HG02884 (cell line): ENCODE data around the gene ME3.
"Not testable (repeated sequence)": the region's sequence is repeated elsewhere in the genome, so short reads cannot be mapped to it uniquely, and the experiment has no call there.

Source experiments
- ATAC-seq: cut with Tn5 transposase; IDR thresholded peaks from one replicate; pipeline ENCODE4 v1.9.1; 2021; ENCODE audit warnings: mild to moderate bottlenecking, moderate library complexity; ENCODE audit not compliant: unreplicated experiment

Gene ME3

DNA sequence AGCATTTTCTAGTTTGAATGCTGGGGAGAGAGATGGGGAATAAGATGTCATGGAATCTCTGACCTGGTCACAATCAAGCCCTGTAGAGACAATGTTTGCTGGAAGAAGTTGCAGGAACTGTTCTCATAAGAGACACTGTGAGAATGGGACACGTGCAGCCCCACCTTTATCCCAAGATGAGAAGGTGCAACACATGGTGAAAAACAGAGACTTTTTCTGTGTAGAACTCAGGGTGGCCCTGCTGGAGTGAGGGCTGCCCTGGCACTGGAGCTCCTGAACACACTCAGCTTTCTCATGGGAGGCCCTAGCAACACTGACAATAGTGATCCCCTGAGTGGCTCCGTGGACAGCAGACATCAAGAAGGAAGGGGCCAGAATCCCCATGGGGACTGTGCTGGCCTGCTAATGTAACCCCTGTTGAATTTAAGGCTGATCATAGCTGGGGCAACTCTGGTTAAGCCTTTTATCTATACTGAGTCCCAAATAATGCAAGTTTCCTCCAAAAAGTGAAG, 106.6 kb downstream of the ME3 start:
- no peak for ATAC-seq

DNA sequence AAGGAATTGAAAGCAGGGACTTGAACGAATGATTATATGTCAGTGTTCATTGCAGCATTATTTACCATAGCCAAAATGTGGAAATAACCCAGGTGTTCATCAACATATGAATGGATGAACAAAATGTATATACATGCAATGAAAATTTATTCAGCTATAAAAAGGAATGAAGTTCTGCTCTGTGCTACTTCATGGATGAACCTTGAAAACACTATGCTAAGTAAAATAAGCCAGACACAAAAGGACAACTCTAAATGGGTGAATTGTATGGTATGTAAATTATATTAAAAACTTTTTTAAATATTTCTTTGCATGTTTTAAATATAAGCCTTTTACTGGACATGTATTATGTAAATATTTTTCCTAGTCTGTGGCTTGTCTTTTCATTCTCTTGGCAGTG, 107.0 kb downstream of the ME3 start:
- ATAC-seq: no peak

DNA sequence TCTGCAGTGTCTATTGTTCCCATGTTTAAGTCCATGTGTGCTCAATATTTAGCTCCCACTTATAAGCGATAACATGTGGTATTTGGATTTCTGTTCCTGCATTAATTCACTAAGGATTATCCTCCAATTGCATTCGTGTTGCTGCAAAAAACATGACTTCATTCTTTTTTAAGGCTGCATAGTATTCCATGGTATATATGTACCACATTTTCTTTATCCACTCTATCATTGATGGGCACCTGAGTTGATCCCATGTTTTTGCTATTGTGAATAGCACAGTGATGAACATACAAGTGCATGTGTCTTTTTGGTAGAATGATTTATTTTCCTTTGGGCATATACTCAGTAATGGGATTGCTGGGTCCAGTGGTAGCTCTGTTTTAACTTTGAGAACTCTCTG, 109.6 kb downstream of the ME3 start:
- not testable (repeated sequence) for ATAC-seq

DNA sequence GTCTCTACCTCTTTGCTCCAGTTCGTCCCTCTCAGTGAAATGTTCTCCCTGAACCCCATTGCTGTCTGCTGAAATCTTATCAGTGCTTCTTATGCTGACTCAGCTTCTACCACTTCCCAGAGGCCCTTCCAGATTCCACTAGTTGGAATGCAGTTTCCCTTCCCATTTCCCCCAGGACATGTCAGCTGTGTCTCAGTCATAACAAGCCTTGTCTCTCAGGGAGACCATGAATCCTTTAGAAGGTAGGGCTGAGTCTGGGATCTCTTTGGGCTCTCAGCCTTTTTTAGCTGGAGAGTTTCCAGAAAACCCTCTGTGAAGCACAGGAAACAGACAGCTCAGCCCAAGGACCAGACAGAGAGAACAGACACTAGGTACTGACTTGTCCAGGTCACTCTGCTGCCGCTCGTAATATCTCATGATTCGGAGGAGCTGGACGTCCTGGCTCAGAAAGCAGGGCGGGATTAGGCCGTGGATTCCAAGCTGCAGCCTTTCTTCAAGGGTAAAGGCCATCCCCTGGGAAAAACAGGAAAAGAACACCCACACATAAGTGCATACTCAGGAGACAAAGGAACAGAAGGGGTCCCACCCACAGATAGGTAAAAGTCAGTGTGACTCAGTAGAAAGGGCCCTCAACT, 113.0 kb downstream of the ME3 start:
- ATAC-seq: no peak

DNA sequence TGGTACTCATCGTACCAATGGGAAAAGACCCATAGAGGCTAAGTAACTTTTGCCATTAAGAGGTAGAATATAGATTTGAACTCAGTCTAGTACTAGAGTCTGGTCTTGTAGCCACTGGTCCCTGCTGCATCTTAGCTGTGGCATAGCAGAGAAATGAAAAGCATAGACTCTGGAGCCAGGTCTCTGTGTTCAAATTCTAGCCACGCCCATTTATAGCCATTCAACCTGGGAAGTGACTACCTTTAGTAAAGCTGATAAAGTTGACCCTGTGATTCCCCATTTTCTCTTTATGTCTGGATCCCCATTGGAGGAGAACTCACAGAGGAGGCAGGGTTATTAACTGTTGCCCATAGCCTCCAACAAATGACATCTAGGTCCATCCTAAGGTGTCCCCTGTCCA, 113.6 kb downstream of the ME3 start:
- no peak for ATAC-seq

DNA sequence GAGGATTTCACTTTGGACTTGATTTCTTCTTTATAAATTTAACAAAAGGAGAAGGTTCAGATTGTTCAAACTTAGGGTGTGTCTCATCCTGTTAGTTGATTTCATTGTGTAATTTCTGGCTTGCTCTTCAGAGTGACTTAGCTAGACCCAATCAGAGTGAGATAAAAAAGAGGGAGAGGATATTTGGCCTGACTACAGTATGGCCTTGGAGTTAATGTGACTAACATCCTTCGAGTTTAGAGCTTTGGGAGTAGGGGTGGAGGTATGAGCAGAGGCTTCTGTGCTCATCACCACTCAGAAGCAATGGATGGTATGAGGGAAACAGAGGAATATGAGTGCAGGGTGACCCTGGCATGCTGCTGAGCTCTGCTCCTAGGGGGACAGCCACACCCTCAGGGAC, 114.2 kb downstream of the ME3 start:
- ATAC-seq: no peak

DNA sequence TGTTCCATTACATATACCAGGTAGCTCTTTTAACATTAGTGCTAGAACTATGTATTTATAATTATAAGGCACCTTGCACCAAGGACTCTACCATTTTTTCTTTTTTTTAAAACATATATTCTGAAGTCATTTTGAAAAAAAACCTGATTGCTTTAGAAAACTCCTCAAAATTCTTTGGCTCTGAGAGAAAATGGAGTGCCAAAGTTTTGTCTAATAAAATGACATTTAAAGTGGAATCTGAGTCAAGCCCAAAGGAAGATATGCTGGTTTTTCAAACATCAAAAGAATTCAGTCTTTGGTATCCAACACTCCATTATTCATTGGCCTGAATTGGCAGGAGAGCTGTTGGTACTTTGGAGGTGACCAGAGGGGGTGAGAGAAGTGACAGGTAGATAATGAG, 116.5 kb downstream of the ME3 start:
- no peak for ATAC-seq

DNA sequence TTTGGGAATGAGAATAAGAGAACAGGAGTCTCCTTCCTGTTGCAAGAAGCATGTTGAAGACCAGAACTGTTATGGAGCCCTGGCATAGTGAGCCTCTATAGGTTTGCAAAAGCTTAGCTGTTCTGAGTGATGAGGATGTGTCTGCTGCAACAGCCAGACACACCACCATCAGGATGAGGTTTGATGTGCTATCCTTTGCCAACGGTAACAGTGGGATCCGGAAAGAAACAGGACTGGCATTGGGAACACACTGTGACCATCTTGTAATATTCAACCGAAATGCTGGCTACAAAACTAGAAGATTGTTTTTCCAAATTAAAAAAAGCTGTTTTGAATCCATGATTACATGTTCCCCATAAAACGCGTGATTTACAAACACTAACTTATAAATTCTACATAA, 117.0 kb downstream of the ME3 start:
- ATAC-seq: no peak

DNA sequence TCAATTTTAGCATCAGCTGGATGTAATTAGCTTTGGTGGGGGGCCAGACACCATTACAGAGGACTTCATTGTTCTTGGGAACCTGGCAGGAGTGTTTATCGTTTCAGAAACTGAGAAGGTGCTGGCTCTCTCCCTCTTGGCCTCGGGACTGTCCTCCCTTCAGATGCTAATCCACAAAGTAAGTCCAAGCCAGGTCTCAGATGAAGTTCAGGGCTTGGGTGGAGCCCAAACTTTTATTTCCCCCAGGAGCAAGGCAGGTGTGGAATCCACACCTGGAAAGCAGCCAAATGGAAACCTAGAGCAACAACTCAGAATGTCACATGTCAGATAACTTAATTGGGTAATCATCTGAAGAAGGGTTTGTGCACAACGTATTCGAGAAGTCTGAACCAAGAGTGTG, 119.2 kb downstream of the ME3 start:
- no peak for ATAC-seq

DNA sequence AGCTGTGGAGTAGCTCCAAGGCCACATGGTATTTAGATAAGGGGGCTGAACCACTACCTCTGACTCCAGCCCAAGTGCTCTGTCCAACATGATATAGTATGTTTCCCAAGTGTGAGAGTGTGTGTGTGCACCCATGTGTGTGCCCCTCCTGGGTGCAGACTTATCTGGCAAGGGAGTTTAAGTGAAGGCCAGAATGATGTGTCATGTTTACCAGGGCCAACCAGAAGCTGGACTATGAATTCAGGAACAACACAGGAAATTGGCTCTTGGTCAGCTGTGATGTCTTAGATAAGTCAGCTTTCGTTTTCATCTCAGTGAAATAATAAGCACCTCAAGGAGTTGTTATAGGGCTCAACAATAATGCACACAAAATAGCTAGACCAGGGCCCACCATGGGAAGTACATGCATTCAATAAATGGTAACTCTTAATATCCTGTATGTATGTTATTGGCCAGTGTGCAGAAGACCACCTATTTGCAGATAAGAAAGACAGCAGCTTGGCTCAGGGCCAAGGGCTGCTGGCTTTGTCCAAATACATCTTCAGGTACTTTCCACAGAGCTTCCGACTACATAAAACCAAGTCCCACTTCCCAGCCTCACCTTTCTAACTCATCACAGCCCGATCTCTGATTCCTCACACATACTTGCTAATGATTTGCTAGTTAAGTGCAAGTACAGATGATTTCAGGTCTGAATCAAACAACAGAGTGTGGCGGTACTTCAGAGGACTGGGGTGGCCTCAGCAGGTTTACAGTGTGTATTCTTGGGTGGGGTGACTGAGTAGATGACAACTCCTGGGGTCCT, 120.9 kb downstream of the ME3 start:
- ATAC-seq: no peak

DNA sequence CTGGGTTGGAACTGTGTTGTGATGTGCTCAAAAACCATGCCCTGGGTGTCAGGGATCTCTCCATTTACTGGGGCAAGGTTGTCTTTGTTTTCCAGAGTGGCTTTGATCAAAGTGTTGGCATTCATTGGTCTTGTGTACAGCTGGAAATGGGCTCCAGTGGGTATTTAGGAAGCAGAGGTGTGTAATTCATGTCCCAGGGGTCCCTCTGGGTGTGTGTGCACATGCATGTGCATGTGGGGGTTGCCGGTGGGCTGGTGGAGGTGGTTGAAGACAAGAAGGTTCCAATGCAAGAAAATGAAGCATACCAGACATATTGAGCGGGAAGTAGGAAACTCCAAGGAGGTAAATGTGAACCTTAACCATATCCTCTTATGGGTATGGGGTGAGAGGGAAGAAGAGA, 121.7 kb downstream of the ME3 start:
- ATAC-seq: no peak

DNA sequence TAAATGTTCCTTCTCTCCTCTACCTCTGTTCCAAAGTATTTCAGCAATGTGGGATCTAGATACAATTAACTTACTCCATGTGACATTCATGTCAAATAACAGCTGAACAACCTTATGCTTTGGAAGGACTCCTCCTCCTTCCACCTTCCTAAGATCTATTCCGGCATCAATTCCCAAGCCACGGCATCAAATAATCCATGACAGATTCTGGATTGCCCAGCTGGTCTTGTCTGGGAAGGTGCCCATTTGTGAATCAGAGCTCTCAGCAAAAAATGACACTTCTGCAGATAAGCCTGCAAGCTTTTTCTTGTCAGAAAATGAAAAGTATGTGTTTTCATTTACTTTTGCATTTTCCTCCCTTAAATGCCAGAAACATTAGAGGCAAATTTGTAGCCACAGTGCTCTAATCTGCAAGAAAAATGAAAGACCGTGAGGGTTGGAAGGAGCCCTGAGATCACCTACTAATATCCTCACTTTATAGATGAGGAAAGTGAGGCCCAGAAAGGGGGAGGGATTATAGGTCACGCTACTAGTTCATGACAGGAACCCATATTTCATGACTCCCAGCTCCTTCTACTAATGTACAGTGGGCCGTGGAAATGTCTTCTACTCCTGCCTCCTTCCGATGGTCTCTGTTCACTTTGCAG, 124.0 kb downstream of the ME3 start:
- ATAC-seq: no peak

DNA sequence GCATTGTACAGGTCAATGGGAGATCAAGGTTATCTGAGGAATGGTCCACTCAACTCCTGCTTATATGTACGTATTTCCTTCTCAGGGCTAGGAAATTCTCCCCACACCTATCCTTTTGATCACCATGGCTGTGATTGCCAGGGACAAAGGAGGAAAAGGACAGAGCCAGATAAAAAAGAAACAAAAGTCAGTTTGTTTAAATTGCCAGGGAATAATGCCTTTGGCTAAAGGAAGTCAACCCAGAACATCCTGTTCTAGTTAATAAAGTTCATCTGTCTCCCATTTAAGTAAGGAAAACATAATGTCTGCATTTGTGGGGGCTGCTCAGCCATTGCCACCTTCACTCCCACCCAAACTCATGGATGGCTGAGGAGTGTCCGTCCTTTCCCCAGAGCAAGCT, 124.7 kb downstream of the ME3 start:
- ATAC-seq: no peak

DNA sequence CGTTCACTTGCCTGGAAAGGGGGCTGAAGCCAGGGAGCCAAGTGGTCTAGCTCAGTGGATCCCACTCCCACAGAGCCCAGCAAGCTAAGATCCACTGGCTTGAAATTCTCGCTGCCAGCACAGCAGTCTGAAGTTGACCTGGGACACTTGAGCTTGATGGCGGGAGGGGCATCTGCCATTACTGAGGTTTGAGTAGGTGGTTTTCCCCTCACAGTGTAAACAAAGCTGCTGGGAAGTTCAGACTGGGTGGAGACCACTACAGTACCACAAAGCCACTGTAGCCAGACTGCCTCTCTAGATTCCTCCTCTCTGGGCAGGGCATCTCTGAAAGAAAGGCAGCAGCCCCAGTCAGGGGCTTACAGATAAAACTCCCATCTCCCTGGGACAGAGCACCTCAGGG, 131.1 kb downstream of the ME3 start:
- ATAC-seq: not testable (repeated sequence)

DNA sequence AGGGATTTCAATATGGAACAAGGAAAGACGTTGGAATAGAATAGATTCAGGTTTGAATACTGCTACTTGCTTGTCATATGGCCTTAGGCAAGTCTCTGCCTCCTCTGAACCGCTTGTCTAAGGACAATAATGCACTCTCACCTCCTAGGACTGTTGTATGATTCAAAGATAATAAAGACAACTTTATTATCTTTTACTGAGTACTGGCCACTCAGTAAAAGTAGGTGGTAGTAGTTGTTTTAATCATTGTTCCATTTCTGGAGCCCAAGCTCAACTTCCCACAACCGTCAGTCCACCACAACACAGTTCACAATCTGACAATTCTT, 134.2 kb downstream of the ME3 start:
- no peak for ATAC-seq

DNA sequence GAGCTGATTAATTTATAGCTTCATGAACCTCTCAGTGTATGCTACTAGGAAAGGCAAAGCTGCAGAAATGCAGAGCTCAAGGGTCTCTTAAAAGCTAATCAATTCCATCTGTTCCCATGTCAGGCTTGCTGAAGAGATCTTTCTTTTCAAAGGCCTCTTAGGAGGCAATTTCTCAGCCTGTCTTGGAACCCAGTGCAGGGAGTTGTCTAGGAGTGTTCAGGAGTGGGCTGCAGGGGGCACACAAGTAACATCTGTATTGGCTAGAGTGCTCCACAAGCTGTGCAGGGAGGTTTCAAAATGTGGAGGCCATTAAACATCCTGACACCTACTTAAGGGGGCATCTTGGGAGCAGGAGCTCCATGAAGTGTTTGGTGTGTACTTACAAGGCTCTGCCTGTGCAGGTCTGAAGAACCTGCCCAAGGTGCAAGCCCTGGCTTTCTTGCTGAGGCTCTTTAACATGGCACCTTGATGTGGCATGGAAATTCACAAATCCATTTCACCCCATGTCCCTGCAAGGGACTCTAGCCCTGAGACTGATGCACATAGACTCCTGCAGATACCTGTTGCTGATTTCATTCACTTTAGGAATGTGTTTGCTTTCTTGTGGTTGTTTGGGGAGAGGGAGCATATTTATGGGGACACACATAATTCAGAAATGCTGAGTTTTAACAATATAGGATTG, 134.7 kb downstream of the ME3 start:
- ATAC-seq: no peak

DNA sequence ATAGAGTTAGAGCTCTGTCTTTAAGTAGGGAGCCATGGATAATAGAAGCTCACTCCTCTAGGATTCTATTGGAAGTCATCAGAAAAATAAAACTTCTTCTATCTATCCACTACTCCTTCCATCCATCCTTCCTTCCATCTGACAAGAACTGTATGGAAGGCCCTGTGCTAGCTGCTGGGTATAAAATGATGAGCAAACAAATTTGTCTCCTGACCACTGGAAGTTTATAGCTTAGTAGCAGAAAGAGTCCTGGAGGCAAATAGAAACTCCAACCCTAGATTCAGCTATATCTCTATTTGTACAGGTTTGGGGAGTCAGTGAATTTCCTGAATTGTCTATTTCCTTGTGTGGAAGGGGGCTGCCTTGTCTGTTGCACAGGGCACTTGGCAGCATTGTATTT, 136.6 kb downstream of the ME3 start:
- ATAC-seq: no peak

DNA sequence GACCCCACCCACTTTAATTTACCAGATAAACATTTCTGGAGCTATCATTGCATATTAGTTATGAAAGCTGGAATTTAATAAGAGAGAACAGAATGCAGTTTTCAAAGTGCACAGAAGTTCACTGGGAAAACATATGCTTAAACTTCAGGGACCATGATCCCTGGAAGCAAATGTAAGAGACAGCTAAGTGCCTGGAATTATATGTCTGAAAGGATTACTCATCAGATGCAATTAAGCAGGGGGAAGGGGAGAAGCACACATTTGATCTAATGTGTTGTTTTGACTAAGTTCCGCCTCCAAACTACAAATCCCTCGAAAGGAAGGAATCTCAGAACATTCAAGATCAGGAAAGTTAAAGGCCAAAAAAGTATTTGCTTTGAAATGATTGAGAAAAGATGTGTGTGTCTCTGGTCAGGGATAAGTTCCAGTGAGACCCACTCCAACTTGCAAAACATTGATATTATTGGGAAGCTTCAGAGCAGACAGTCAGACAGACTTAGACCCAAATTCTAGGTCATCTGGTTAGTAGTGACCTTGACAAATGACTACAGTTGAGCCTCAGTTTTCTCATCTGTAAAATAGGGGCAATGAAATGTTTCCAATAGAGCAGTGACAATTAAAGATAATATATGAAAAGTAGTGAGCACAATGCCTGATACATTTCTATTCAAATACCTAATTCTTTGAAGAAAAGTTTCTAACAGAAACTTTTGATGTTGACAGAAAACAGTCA, 147.6 kb downstream of the ME3 start:
- no peak for ATAC-seq

DNA sequence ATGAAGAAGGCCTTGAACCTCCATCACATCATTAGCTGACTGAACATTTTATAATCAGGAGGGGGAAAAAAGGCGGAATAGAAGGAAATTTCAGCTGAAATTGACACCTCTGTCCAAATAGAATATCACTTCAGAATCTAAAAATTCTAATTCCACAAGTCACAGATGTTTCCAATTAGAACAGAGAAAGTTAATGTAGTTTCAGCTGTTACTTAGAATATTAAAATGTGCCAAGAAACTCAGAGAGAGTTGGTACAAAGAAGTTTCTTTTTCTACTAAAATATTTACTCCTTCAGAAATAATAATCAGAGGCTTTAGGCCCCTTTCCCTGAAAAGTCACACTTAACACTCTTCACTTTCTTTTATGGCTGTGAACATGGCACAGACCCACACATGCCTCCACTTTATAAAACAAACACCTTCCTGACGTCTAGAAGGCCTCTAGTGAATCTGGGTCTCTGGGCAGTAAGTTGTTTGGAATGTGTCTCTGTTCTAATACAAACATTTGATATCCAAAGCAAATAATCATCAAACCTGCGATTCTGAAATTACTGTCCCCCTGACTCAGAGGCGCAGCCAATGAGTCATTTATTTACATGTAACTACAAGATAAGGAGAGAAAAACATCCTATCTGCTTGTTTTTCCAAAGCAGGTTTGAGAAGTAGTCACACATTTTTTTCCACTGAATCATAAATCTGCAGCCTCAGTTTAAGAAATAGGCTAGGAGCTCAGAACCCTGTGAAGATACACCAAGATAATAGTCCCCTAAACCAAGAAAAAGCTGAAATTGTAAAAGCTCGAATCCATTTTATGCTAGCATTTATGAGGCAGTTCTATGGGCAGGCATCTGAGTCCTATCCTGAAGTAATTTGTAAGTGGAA, 148.4 kb downstream of the ME3 start:
- ATAC-seq: no peak

DNA sequence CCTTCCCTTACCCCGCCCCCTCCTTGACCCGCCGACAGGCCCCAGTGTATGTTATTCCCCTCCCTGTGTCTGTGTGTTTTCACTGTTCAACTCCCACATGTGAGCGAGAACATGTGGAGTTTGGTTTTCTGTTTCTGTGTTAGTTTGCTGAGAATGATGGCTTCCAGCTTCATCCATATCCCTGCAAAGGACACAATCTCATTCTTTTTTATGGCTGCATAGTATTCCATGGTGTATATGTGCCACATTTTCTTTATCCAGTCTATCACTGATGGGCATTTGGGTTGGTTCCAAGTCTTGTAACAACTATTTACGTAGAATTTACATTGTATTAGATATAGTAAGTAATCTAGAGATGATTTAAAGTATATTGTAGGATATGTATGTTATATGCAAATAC, 149.9 kb downstream of the ME3 start:
- ATAC-seq: not testable (repeated sequence)
